ENCODE data around the gene NETO2. TPM values are rescaled to one million over a fixed set of nuclear protein-coding genes. Genes with fewer than 3 reads are reported as not detected.

The NETO2 gene
- total and polyA plus RNA-seq, 2 of the 13 experiments (the other 11 are each of a cell fraction or from before 2014, with no cell fraction given) = 8.2 to 13.5 TPM

GRCh38 chr16:47142821-47143676 lies 696 bp downstream of the NETO2 start (continued):
- TF ChIP-seq IRF9 (CRISPR knock-in tag; IDR thresholded peaks at IDR 0.05; ENCODE audit: borderline replicate concordance) (peak; percentile 59; the same call in 1 of the 2 replicates), ZNF792 (CRISPR knock-in tag; IDR thresholded peaks at IDR 0.05) (peak; percentile 18; the same call in 1 of the 2 replicates), MYNN (CRISPR knock-in tag; IDR thresholded peaks at IDR 0.05; ENCODE audit: low read depth) (no peak), ZNF10 (CRISPR knock-in tag; IDR thresholded peaks at IDR 0.05; ENCODE audit: borderline replicate concordance, low read depth) (no peak), REXO4 (CRISPR knock-in tag; IDR thresholded peaks at IDR 0.05; ENCODE audit: borderline replicate concordance) (no peak), TFDP1 (CRISPR knock-in tag; IDR thresholded peaks at IDR 0.05; ENCODE audit: borderline replicate concordance) (peak; percentile 69; the same call in 1 of the 2 replicates), NCOA1 (CRISPR knock-in tag; IDR thresholded peaks at IDR 0.05) (no peak), POLR2G (IDR thresholded peaks at IDR 0.05; ENCODE audit: low read depth, low read length) (no peak), SNAPC2 (CRISPR knock-in tag; IDR thresholded peaks at IDR 0.05) (0 out of 2 replicates have a peak, but pooled peaks have one; percentile 33), ZNF232 (CRISPR knock-in tag; IDR thresholded peaks at IDR 0.05; ENCODE audit: borderline replicate concordance) (no peak), KDM6A (CRISPR knock-in tag; IDR thresholded peaks at IDR 0.05; ENCODE audit: low read depth) (no peak), ZMYM4 (CRISPR knock-in tag; IDR thresholded peaks at IDR 0.05) (peak; percentile 89), ATM (IDR thresholded peaks at IDR 0.05; ENCODE audit: borderline replicate concordance) (no peak), ZNF589 (CRISPR knock-in tag; conservative IDR thresholded peaks at IDR 0.05) (peak; percentile 51; the same call in 1 of the 2 replicates), NFE2 (CRISPR knock-in tag; IDR thresholded peaks at IDR 0.05) (no peak), GTF3A (CRISPR knock-in tag; conservative IDR thresholded peaks at IDR 0.05) (no peak), CCAR2 (optimal IDR thresholded peaks at IDR 0.05; ENCODE audit: low read depth, low read length) (no peak), RORA (CRISPR knock-in tag; IDR thresholded peaks at IDR 0.05) (no peak), ARNT (IDR thresholded peaks at IDR 0.05) (no peak), RARA (CRISPR knock-in tag; IDR thresholded peaks at IDR 0.05) (no peak), POLR2AphosphoS5 (IDR thresholded peaks at IDR 0.05; ENCODE audit: low read depth, low read length) (no peak), SOX6 (IDR thresholded peaks at IDR 0.05) (no peak), SOX6 (CRISPR knock-in tag; IDR thresholded peaks at IDR 0.05) (0 out of 2 replicates have a peak, but pooled peaks have one; percentile 18), PCBP1 (IDR thresholded peaks at IDR 0.05; ENCODE audit: borderline replicate concordance, low read depth, low read length) (no peak)
- TF ChIP-seq, protein P1, sequence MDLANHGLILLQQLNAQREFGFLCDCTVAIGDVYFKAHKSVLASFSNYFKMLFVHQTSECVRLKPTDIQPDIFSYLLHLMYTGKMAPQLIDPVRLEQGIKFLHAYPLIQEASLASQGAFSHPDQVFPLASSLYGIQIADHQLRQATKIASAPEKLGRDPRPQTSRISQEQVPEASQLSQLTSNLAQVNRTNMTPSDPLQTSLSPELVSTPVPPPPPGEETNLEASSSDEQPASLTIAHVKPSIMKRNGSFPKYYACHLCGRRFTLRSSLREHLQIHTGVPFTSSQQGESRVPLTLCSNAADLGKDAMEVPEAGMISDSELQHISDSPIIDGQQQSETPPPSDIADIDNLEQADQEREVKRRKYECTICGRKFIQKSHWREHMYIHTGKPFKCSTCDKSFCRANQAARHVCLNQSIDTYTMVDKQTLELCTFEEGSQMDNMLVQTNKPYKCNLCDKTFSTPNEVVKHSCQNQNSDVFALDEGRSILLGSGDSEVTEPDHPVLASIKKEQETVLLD (CRISPR knock-in tag; IDR thresholded peaks at IDR 0.05; ENCODE audit: low read depth) = no peak; the same call in 1 of the 2 replicates
- TF ChIP-seq, protein P2, sequence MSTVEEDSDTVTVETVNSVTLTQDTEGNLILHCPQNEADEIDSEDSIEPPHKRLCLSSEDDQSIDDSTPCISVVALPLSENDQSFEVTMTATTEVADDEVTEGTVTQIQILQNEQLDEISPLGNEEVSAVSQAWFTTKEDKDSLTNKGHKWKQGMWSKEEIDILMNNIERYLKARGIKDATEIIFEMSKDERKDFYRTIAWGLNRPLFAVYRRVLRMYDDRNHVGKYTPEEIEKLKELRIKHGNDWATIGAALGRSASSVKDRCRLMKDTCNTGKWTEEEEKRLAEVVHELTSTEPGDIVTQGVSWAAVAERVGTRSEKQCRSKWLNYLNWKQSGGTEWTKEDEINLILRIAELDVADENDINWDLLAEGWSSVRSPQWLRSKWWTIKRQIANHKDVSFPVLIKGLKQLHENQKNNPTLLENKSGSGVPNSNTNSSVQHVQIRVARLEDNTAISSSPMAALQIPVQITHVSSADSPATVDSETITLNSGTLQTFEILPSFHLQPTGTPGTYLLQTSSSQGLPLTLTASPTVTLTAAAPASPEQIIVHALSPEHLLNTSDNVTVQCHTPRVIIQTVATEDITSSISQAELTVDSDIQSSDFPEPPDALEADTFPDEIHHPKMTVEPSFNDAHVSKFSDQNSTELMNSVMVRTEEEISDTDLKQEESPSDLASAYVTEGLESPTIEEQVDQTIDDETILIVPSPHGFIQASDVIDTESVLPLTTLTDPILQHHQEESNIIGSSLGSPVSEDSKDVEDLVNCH (CRISPR knock-in tag; IDR thresholded peaks at IDR 0.05) = no peak

All from HepG2 (cell line).